Measurements from ENCODE around the gene GPR84.

The GPR84 gene

GRCh38 chr12:54397157-54397556 is 32.9 kb upstream of the GPR84 start:
- Mint-ChIP-seq H3K27me3 (no peaks in the 10 kb centered on the region), H3K4me1 (peaks cover 12 to 27% of the 10 kb centered on the region in 2 donors), H3K9me3 (no peaks in the 10 kb centered on the region), H3K27ac (no peak overlapping the region), H3K36me3 (no peaks in the 10 kb centered on the region), H3K4me3 (no peak overlapping the region)
- DNase-seq: no peak
- ATAC-seq (replicated peaks): no peak

- no peak overlapping the region for H3K27ac Mint-ChIP-seq
- no peak overlapping the region for H3K4me3 Mint-ChIP-seq
- peaks cover 19 to 43% of the 10 kb centered on the region in 2 donors for H3K4me1 Mint-ChIP-seq
These were observed 31.3 kb upstream of the GPR84 start for GRCh38 chr12:54395545-54395944.

GRCh38 chr12:54394986-54395385 is 30.7 kb upstream of the GPR84 start:
- no peak for DNase-seq
- Mint-ChIP-seq H3K9me3 (no peaks in the 10 kb centered on the region), H3K27ac (no peak overlapping the region), H3K4me1 (peaks cover 23 to 49% of the 10 kb centered on the region in 2 donors), H3K27me3 (no peaks in the 10 kb centered on the region), H3K36me3 (no peaks in the 10 kb centered on the region), H3K4me3 (no peak overlapping the region)
- no peak for ATAC-seq (replicated peaks)

More at GRCh38 chr12:54395545-54395944, 31.3 kb upstream of the GPR84 start:
- DNase-seq (no peak), ATAC-seq (replicated peaks) (no peak)
- no peaks in the 10 kb centered on the region for H3K36me3 Mint-ChIP-seq
- H3K27me3 Mint-ChIP-seq: no peaks in the 10 kb centered on the region
- H3K9me3 Mint-ChIP-seq: no peaks in the 10 kb centered on the region

- peak; percentile 35 for DNase-seq
- ATAC-seq (replicated peaks): peak; percentile 56
- Mint-ChIP-seq H3K9me3 (no peaks in the 10 kb centered on the region), H3K27ac (no peak overlapping the region), H3K27me3 (no peaks in the 10 kb centered on the region), H3K4me3 (no peak overlapping the region), H3K4me1 (peaks cover 30 to 54% of the 10 kb centered on the region in 2 donors), H3K36me3 (no peaks in the 10 kb centered on the region)
These were observed 30.0 kb upstream of the GPR84 start for GRCh38 chr12:54394281-54394719.

- Mint-ChIP-seq H3K9me3 (no peaks in the 10 kb centered on the region), H3K4me1 (peaks cover 34 to 56% of the 10 kb centered on the region in 2 donors), H3K27me3 (no peaks in the 10 kb centered on the region), H3K27ac (peak overlapping the region; percentile 87), H3K4me3 (no peak overlapping the region), H3K36me3 (no peaks in the 10 kb centered on the region)
- ATAC-seq (replicated peaks): no peak
- no peak for DNase-seq
These were observed 29.5 kb upstream of the GPR84 start for GRCh38 chr12:54393743-54394142.

- no peaks in the 10 kb centered on the region for H3K27me3 Mint-ChIP-seq
- peaks cover 37 to 61% of the 10 kb centered on the region in 2 donors for H3K4me1 Mint-ChIP-seq
- no peak overlapping the region for H3K4me3 Mint-ChIP-seq
- no peak for DNase-seq
- H3K27ac Mint-ChIP-seq: no peak overlapping the region
- H3K9me3 Mint-ChIP-seq: no peaks in the 10 kb centered on the region
- no peak for ATAC-seq (replicated peaks)
- H3K36me3 Mint-ChIP-seq: no peaks in the 10 kb centered on the region
These were observed 28.9 kb upstream of the GPR84 start for GRCh38 chr12:54393207-54393609.

- Mint-ChIP-seq H3K9me3 (no peaks in the 10 kb centered on the region), H3K36me3 (no peaks in the 10 kb centered on the region), H3K27ac (no peak overlapping the region), H3K4me3 (no peak overlapping the region), H3K27me3 (no peaks in the 10 kb centered on the region), H3K4me1 (peaks cover 40 to 67% of the 10 kb centered on the region in 2 donors)
- no peak for DNase-seq
- ATAC-seq (replicated peaks): no peak
These were observed 28.4 kb upstream of the GPR84 start for GRCh38 chr12:54392485-54393206.

- H3K27me3 Mint-ChIP-seq: no peaks in the 10 kb centered on the region
- H3K4me1 Mint-ChIP-seq: peaks cover 49 to 76% of the 10 kb centered on the region in 2 donors
- peak overlapping the region; percentile 31 for H3K27ac Mint-ChIP-seq
These were observed 26.6 kb upstream of the GPR84 start for GRCh38 chr12:54390668-54391551.

GRCh38 chr12:54390176-54390667 is 25.9 kb upstream of the GPR84 start:
- no peaks in the 10 kb centered on the region for H3K36me3 Mint-ChIP-seq
- H3K9me3 Mint-ChIP-seq: no peaks in the 10 kb centered on the region
- no peaks in the 10 kb centered on the region for H3K27me3 Mint-ChIP-seq
- peak overlapping the region; percentile 66 to 86 for H3K4me3 Mint-ChIP-seq
- H3K4me1 Mint-ChIP-seq: peaks cover 54 to 83% of the 10 kb centered on the region in 2 donors
- DNase-seq: no peak
- no peak for ATAC-seq (replicated peaks)
- H3K27ac Mint-ChIP-seq: peak overlapping the region; percentile 4

More at GRCh38 chr12:54390668-54391551, 26.6 kb upstream of the GPR84 start:
- DNase-seq (peak; percentile 37), ATAC-seq (replicated peaks) (peak; percentile 70 to 80)
- Mint-ChIP-seq H3K9me3 (no peaks in the 10 kb centered on the region), H3K4me3 (peak overlapping the region; percentile 83 to 86), H3K36me3 (no peaks in the 10 kb centered on the region)

- Mint-ChIP-seq H3K27ac (peak overlapping the region; percentile 4), H3K9me3 (no peaks in the 10 kb centered on the region), H3K27me3 (no peaks in the 10 kb centered on the region), H3K36me3 (no peaks in the 10 kb centered on the region), H3K4me1 (peaks cover 59 to 88% of the 10 kb centered on the region in 2 donors), H3K4me3 (peak overlapping the region; percentile 18 to 39)
- DNase-seq: no peak
- no peak for ATAC-seq (replicated peaks)
These were observed 25.4 kb upstream of the GPR84 start for GRCh38 chr12:54389607-54390175.

GRCh38 chr12:54389134-54389508 is 24.8 kb upstream of the GPR84 start:
- H3K4me3 Mint-ChIP-seq: no peak overlapping the region
- no peaks in the 10 kb centered on the region for H3K9me3 Mint-ChIP-seq
- no peak for ATAC-seq (replicated peaks)
- H3K36me3 Mint-ChIP-seq: no peaks in the 10 kb centered on the region
- no peak overlapping the region for H3K27ac Mint-ChIP-seq
- H3K27me3 Mint-ChIP-seq: no peaks in the 10 kb centered on the region
- peaks cover 63 to 92% of the 10 kb centered on the region in 2 donors for H3K4me1 Mint-ChIP-seq
- no peak for DNase-seq

GRCh38 chr12:54388237-54389133 is 24.2 kb upstream of the GPR84 start:
- no peak overlapping the region for H3K4me3 Mint-ChIP-seq
- no peaks in the 10 kb centered on the region for H3K27me3 Mint-ChIP-seq
- peaks cover 63 to 92% of the 10 kb centered on the region in 2 donors for H3K4me1 Mint-ChIP-seq
- ATAC-seq (replicated peaks): no peak
- no peak for DNase-seq
- H3K9me3 Mint-ChIP-seq: no peaks in the 10 kb centered on the region
- H3K36me3 Mint-ChIP-seq: no peaks in the 10 kb centered on the region
- no peak overlapping the region for H3K27ac Mint-ChIP-seq

GRCh38 chr12:54387114-54387467 is 22.8 kb upstream of the GPR84 start:
- DNase-seq (no peak), ATAC-seq (replicated peaks) (no peak)
- Mint-ChIP-seq H3K27ac (no peak overlapping the region), H3K27me3 (no peaks in the 10 kb centered on the region), H3K9me3 (no peaks in the 10 kb centered on the region), H3K4me1 (peaks cover 63 to 84% of the 10 kb centered on the region in 2 donors), H3K36me3 (no peaks in the 10 kb centered on the region), H3K4me3 (no peak overlapping the region)

Measured in stimulated activated naive B cell treated with anti-CD40 and anti-IgM and Interleukin-4, amounts not matched to agents 10 μg/mL and 1 μg/mL and 100 μg/mL, for 72 hours (primary cell).